ENCODE measurements around the gene MRRF.

MRRF gene

GRCh38 chr9:122274055-122274454 lies 9.4 kb downstream of the MRRF start:
- H3K36me3 ChIP-seq, result peaks cover 78 to 93% (median 80%) of the 10 kb centered on the region in 11 experiments
- H3K4me2 ChIP-seq, result no peak overlapping the region
- H3K27ac ChIP-seq, result no peak overlapping the region
- H3K27me3 ChIP-seq, result no peaks in the 10 kb centered on the region
- H3K9me3 ChIP-seq (replicated peaks in 1 of 11), result peaks cover 38 to 48% (median 45%) of the 10 kb centered on the region in 11 experiments
- H4K20me1 ChIP-seq, result peaks cover 0 to 24% (median 0%) of the 10 kb centered on the region in 11 experiments; a peak in 5 of 22 replicates
- no peak overlapping the region for H3K4me3 ChIP-seq
- H3K4me1 ChIP-seq, result 0 out of 20 replicates have a peak, but pooled peaks cover 0 to 4% (median 0%) of the 10 kb centered on the region in 10 experiments
- no peak overlapping the region for H3K9ac ChIP-seq
- no peak for TF ChIP-seq Cebpa-rat (IDR thresholded peaks at IDR 0.05)

- H3K4me3 ChIP-seq, result peak overlapping the region in 1 of 10 experiments; percentile 11; a peak in 1 of 20 replicates
- peaks cover 78 to 100% (median 90%) of the 10 kb centered on the region in 11 experiments for H3K36me3 ChIP-seq
- H3K9me3 ChIP-seq (replicated peaks in 1 of 11), result peaks cover 38 to 48% (median 45%) of the 10 kb centered on the region in 11 experiments
- no peak overlapping the region for H3K9ac ChIP-seq
- H3K4me1 ChIP-seq, result peaks cover 0 to 8% (median 4%) of the 10 kb centered on the region in 10 experiments; a peak in 7 of 20 replicates
- H3K27ac ChIP-seq, result no peak overlapping the region
- no peak overlapping the region for H3K4me2 ChIP-seq
- peaks cover 0 to 39% (median 7%) of the 10 kb centered on the region in 11 experiments; a peak in 8 of 22 replicates for H4K20me1 ChIP-seq
- no peaks in the 10 kb centered on the region for H3K27me3 ChIP-seq
- TF ChIP-seq Cebpa-rat (IDR thresholded peaks at IDR 0.05), result no peak
Measured at GRCh38 chr9:122276096-122276495, 11.4 kb downstream of the MRRF start.

DNA sequence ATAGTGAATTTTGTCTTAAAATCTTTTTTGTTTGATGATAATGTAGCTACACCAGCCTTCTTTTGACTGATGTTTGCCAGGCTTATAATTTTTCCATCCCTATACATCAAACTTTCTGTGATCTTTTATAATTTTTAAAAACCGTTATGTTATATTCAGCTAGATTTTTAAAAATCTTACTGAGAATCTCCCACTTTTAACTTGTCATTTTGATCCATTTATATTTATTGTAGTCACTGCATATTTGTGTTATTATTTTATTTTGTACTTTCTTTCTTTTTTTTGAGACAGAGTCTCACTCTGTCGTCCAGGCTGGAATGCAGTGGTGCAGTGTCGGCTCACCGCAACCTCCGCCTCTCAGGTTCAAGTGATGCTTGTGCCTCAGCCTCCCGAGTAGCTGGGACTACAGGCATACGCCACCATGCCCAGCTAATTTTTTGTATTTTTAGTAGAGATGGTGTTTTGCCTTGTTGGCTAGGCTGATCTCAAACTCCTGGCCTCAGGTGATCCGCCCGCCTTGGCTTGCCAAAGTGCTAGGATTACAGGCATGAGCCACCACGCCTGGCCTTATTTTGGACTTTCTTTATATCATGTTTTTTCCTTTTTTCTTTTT lies 12.7 kb downstream of the MRRF start:
- no peaks in the 10 kb centered on the region for H3K27me3 ChIP-seq
- peaks cover 0 to 39% (median 15%) of the 10 kb centered on the region in 11 experiments; a peak in 10 of 22 replicates for H4K20me1 ChIP-seq
- H3K36me3 ChIP-seq, result peaks cover 77 to 100% (median 91%) of the 10 kb centered on the region in 11 experiments
- no peak overlapping the region for H3K9ac ChIP-seq
- peak overlapping the region in 1 of 10 experiments; percentile 13; a peak in 2 of 20 replicates for H3K4me3 ChIP-seq
- H3K9me3 ChIP-seq (replicated peaks in 1 of 11), result peaks cover 38 to 48% (median 45%) of the 10 kb centered on the region in 11 experiments
- peaks cover 0 to 11% (median 5%) of the 10 kb centered on the region in 10 experiments; a peak in 7 of 20 replicates for H3K4me1 ChIP-seq
- no peak overlapping the region for H3K4me2 ChIP-seq
- no peak overlapping the region for H3K27ac ChIP-seq
- TF ChIP-seq Cebpa-rat (IDR thresholded peaks at IDR 0.05), result no peak

- H3K9ac ChIP-seq, result 0 out of 22 replicates have a peak overlapping the region, but pooled peaks of 1 of the 11 experiments have one; percentile 12
- H3K4me2 ChIP-seq, result peak overlapping the region in 1 of 11 experiments; percentile 14; a peak in 1 of 22 replicates
- H3K4me3 ChIP-seq, result no peak overlapping the region
- no peak overlapping the region for H3K27ac ChIP-seq
- H3K36me3 ChIP-seq, result peaks cover 81 to 100% (median 90%) of the 10 kb centered on the region in 11 experiments
- H3K27me3 ChIP-seq, result no peaks in the 10 kb centered on the region
- H3K4me1 ChIP-seq, result peaks cover 3 to 14% (median 7%) of the 10 kb centered on the region in 10 experiments; a peak in 17 of 20 replicates
- no peak for TF ChIP-seq Cebpa-rat (IDR thresholded peaks at IDR 0.05)
- peaks cover 14 to 21% (median 17%) of the 10 kb centered on the region in 11 experiments for H3K9me3 ChIP-seq (replicated peaks in 1 of 11)
- peaks cover 0 to 46% (median 15%) of the 10 kb centered on the region in 11 experiments; a peak in 11 of 22 replicates for H4K20me1 ChIP-seq
Measured at GRCh38 chr9:122281368-122281767, 16.7 kb downstream of the MRRF start.

GRCh38 chr9:122286764-122287163 lies 22.1 kb downstream of the MRRF start:
- H3K9ac ChIP-seq, result no peak overlapping the region
- H3K27me3 ChIP-seq, result no peaks in the 10 kb centered on the region
- no peak overlapping the region for H3K4me3 ChIP-seq
- peak overlapping the region in 3 of 11 experiments; percentile 17 to 37 (median 34); a peak in 5 of 22 replicates for H3K4me2 ChIP-seq
- H4K20me1 ChIP-seq, result peaks cover 5 to 56% (median 17%) of the 10 kb centered on the region in 11 experiments; a peak in 17 of 22 replicates
- TF ChIP-seq Cebpa-rat (IDR thresholded peaks at IDR 0.05), result no peak
- peaks cover 61 to 100% (median 77%) of the 10 kb centered on the region in 11 experiments for H3K36me3 ChIP-seq
- H3K27ac ChIP-seq, result no peak overlapping the region
- no peaks in the 10 kb centered on the region for H3K9me3 ChIP-seq (replicated peaks in 1 of 11)
- peaks cover 28 to 48% (median 41%) of the 10 kb centered on the region in 10 experiments for H3K4me1 ChIP-seq

GRCh38 chr9:122287214-122287720 lies 22.6 kb downstream of the MRRF start:
- Histone ChIP-seq H4K20me1 (peaks cover 5 to 56% (median 17%) of the 10 kb centered on the region in 11 experiments; a peak in 17 of 22 replicates), H3K27ac (no peak overlapping the region), H3K9me3 (replicated peaks in 1 of 11) (no peaks in the 10 kb centered on the region), H3K9ac (no peak overlapping the region), H3K4me3 (no peak overlapping the region), H3K27me3 (no peaks in the 10 kb centered on the region), H3K36me3 (peaks cover 62 to 100% (median 77%) of the 10 kb centered on the region in 11 experiments), H3K4me1 (peaks cover 32 to 50% (median 42%) of the 10 kb centered on the region in 10 experiments), H3K4me2 (peak overlapping the region in 4 of 11 experiments; percentile 5 to 34 (median 20); a peak in 2 of 22 replicates)
- no peak for TF ChIP-seq Cebpa-rat (IDR thresholded peaks at IDR 0.05)

DNA sequence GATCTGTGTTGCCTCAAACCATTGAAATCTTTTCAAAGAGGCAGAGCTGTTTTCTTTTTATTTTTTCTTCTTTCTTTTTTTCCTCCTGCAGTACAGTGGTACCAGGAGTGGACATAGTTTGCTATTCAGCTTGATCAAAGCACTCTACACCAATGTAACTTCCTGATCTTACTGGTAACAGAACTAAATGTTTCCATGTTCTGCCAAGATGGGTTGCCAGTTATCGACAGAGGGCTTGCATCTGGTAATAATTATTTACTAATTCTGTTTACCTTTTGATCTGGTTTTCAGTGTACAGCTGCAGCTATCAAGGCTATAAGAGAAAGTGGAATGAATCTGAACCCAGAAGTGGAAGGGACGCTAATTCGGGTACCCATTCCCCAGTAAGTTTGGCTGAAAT lies 26.8 kb downstream of the MRRF start:
- Histone ChIP-seq H3K27ac (no peak overlapping the region), H4K20me1 (peaks cover 5 to 55% (median 17%) of the 10 kb centered on the region in 11 experiments; a peak in 17 of 22 replicates), H3K4me3 (peak overlapping the region in 1 of 10 experiments; percentile 25; a peak in 2 of 20 replicates), H3K36me3 (peaks cover 55 to 100% (median 77%) of the 10 kb centered on the region in 11 experiments), H3K27me3 (no peaks in the 10 kb centered on the region), H3K4me2 (peak overlapping the region in 9 of 11 experiments; percentile 43 to 86 (median 76); a peak in 17 of 22 replicates), H3K9me3 (replicated peaks in 1 of 11) (no peaks in the 10 kb centered on the region), H3K9ac (0 out of 22 replicates have a peak overlapping the region, but pooled peaks of 1 of the 11 experiments have one; percentile 6), H3K4me1 (peaks cover 28 to 43% (median 36%) of the 10 kb centered on the region in 10 experiments)
- no peak for TF ChIP-seq Cebpa-rat (IDR thresholded peaks at IDR 0.05)

- Histone ChIP-seq H3K4me3 (no peak overlapping the region), H3K27ac (no peak overlapping the region), H3K9ac (no peak overlapping the region), H3K9me3 (replicated peaks in 1 of 11) (no peaks in the 10 kb centered on the region), H3K36me3 (peaks cover 64 to 99% (median 81%) of the 10 kb centered on the region in 11 experiments), H3K4me1 (peaks cover 26 to 32% (median 28%) of the 10 kb centered on the region in 10 experiments), H4K20me1 (peaks cover 4 to 38% (median 16%) of the 10 kb centered on the region in 11 experiments; a peak in 13 of 22 replicates), H3K27me3 (no peaks in the 10 kb centered on the region), H3K4me2 (no peak overlapping the region)
- TF ChIP-seq Cebpa-rat (IDR thresholded peaks at IDR 0.05), result no peak
Measured at GRCh38 chr9:122294531-122294930, 29.8 kb downstream of the MRRF start.

DNA sequence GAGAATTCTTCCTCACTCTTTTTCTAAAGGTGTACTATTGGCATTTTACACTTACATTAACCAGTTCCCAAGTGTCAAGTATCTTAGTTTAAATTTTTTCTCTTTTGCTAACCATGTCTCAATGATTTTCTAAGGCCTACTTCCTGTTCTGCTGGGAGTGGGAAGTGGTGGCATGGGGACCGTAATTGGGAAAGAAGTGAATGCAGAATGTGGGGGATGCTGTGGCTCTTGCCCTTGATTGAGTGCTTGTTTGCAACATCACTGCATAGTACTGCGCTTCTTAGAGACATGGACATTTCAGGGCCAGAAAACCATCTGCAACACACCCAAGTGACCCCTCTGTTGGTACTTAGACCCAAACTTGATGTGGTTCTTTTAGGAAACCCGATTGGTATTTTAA lies 32.8 kb downstream of the MRRF start:
- Histone ChIP-seq H3K4me3 (no peak overlapping the region), H3K9ac (no peak overlapping the region), H3K9me3 (replicated peaks in 1 of 11) (no peaks in the 10 kb centered on the region), H3K27ac (no peak overlapping the region), H3K27me3 (no peaks in the 10 kb centered on the region), H3K4me2 (peak overlapping the region in 3 of 11 experiments; percentile 22 to 49 (median 37); a peak in 6 of 22 replicates), H3K36me3 (peaks cover 77 to 100% (median 94%) of the 10 kb centered on the region in 11 experiments), H4K20me1 (peaks cover 0 to 50% (median 17%) of the 10 kb centered on the region in 11 experiments; a peak in 12 of 22 replicates), H3K4me1 (peaks cover 0 to 11% (median 2%) of the 10 kb centered on the region in 10 experiments; a peak in 9 of 20 replicates)
- TF ChIP-seq Cebpa-rat (IDR thresholded peaks at IDR 0.05), result no peak

All from BLaER1 treated with 17β-estradiol and CSF1 and Interleukin-3, amounts not matched to agents 10 nM and 100 nM (cell line).